ENCODE measurements around the gene SOX4. TPM values are rescaled to one million over a fixed set of nuclear protein-coding genes. Genes with fewer than 3 reads are reported as not detected.

Gene SOX4
- total RNA-seq, 1 experiment from 2014 or later = 24.6 TPM

- peak; percentile 72 for DNase-seq (ENCODE audit: low read depth)
Measured at GRCh38 chr6:21593927-21594415, 420 bp downstream of the SOX4 start.

- peak; percentile 80 for DNase-seq (ENCODE audit: low read depth)
Measured at GRCh38 chr6:21594416-21595281, 1.1 kb downstream of the SOX4 start.

GRCh38 chr6:21595285-21596144, 2.0 kb downstream of the SOX4 start:
- peak; percentile 60 for DNase-seq (ENCODE audit: low read depth)

GRCh38 chr6:21596145-21596948, 2.8 kb downstream of the SOX4 start:
- DNase-seq (ENCODE audit: low read depth) = peak; percentile 77

GRCh38 chr6:21596949-21597682, 3.6 kb downstream of the SOX4 start:
- DNase-seq (ENCODE audit: low read depth) = no peak

GRCh38 chr6:21597801-21598673, 4.5 kb downstream of the SOX4 start:
- no peak for DNase-seq (ENCODE audit: low read depth)

GRCh38 chr6:21598674-21599023, 5.1 kb downstream of the SOX4 start:
- no peak for DNase-seq (ENCODE audit: low read depth)

- no peak for DNase-seq (ENCODE audit: low read depth)
Measured at GRCh38 chr6:21599051-21599696, 5.6 kb downstream of the SOX4 start.

- no peak for DNase-seq (ENCODE audit: low read depth)
Measured at GRCh38 chr6:21601339-21601923, 7.9 kb downstream of the SOX4 start.

- DNase-seq (ENCODE audit: low read depth) = no peak
Measured at GRCh38 chr6:21601932-21602390, 8.4 kb downstream of the SOX4 start.

GRCh38 chr6:21603082-21603952, 9.8 kb downstream of the SOX4 start:
- no peak for DNase-seq (ENCODE audit: low read depth)

- DNase-seq (ENCODE audit: low read depth) = no peak
Measured at GRCh38 chr6:21604081-21604480, 10.5 kb downstream of the SOX4 start.

GRCh38 chr6:21605166-21605565, 11.6 kb downstream of the SOX4 start:
- DNase-seq (ENCODE audit: low read depth) = no peak

- DNase-seq (ENCODE audit: low read depth) = no peak
Measured at GRCh38 chr6:21608601-21609000, 15.1 kb downstream of the SOX4 start.

GRCh38 chr6:21609881-21610329, 16.4 kb downstream of the SOX4 start:
- no peak for DNase-seq (ENCODE audit: low read depth)

- DNase-seq (ENCODE audit: low read depth) = no peak
Measured at GRCh38 chr6:21610341-21610740, 16.8 kb downstream of the SOX4 start.

- no peak for DNase-seq (ENCODE audit: low read depth)
Measured at GRCh38 chr6:21611485-21611884, 17.9 kb downstream of the SOX4 start.
